ENCODE measurements around the gene TAF1B. TPM values are rescaled to one million over a fixed set of nuclear protein-coding genes. Genes with fewer than 3 reads are reported as not detected.

The TAF1B gene
- total RNA-seq, 1 experiment from 2014 or later, result 52.8 TPM

DNA sequence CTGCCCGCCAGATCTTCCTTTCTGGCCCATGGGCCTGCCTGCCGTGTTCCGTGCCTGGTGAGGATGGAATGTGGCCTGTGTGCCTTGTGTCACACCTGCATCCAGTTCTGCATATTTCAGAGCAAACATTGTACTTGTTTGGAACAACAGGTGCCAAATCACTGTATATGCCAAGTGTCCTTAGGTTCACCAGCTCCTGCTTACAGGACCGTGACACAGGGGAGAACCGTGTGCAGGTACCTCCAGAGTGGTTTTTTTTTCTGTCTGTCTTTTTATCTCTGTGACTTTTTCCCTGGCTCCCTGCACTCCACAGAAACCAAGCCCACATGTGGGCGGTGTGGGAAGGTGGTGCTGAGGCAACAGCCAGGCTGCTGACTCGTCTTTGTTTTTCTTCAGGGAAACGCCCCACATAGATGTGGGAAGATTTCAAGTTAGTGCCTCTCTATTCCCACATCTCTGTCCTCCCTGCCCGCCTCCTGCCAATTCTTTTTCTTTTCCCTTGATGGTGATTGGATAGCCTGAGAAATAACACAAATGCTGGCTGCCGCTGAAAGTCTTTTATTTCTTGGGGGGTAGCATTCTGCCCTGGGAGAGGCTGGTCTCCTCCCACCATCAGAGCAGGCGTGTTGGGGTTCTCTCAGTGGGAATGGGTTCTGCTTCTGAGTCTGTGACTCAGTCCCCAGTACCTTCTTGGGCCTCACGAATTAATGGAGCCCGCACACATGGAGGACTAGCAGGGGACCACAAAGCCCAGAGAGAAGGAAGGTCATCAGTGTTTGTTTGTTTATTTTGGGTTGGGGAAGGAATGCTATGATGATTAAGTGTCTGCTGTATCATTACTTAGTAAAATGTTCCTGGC lies 129.6 kb downstream of the TAF1B start:
- Histone ChIP-seq H3K27ac (ENCODE audit: low read depth, low read length, poor library complexity, severe bottlenecking) (no peak overlapping the region), H3K4me3 (ENCODE audit: low read depth, low read length, poor library complexity, severe bottlenecking) (no peak overlapping the region), H3K36me3 (ENCODE audit: insufficient read depth, low read length, poor library complexity, severe bottlenecking) (no peaks in the 10 kb centered on the region), H3K27me3 (replicated peaks; ENCODE audit: insufficient read depth, low read depth, low read length, poor library complexity) (no peaks in the 10 kb centered on the region), H3K4me1 (ENCODE audit: insufficient read depth, low read length, poor library complexity, severe bottlenecking) (no peaks in the 10 kb centered on the region), H3K9me3 (ENCODE audit: low read depth, low read length, poor library complexity, severe bottlenecking) (no peaks in the 10 kb centered on the region)
- ChIA-PET POLR2A (ENCODE audit: low non-redundant PET) (no interaction called here), CTCF (interaction anchor here (1.7 kb wide), 1 partner anchor 11 kb away, joined by 12 read pairs; no protein-coding TSS in a partner anchor)
- no peak for TF ChIP-seq EZH2 (IDR thresholded peaks at IDR 0.05; ENCODE audit: borderline replicate concordance, low read depth, low read length, poor library complexity, severe bottlenecking)
- TF ChIP-seq, protein P1, sequence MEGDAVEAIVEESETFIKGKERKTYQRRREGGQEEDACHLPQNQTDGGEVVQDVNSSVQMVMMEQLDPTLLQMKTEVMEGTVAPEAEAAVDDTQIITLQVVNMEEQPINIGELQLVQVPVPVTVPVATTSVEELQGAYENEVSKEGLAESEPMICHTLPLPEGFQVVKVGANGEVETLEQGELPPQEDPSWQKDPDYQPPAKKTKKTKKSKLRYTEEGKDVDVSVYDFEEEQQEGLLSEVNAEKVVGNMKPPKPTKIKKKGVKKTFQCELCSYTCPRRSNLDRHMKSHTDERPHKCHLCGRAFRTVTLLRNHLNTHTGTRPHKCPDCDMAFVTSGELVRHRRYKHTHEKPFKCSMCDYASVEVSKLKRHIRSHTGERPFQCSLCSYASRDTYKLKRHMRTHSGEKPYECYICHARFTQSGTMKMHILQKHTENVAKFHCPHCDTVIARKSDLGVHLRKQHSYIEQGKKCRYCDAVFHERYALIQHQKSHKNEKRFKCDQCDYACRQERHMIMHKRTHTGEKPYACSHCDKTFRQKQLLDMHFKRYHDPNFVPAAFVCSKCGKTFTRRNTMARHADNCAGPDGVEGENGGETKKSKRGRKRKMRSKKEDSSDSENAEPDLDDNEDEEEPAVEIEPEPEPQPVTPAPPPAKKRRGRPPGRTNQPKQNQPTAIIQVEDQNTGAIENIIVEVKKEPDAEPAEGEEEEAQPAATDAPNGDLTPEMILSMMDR (conservative IDR thresholded peaks at IDR 0.05; ENCODE audit: low read depth, low read length), result no peak
- BruUV-seq (replicated peaks), result no TSS peak
- intact Hi-C loops (cut with micrococcal nuclease; ENCODE audit: unreplicated experiment), result no loop called here
- DNase-seq (ENCODE audit: low spot score), result no peak

DNA sequence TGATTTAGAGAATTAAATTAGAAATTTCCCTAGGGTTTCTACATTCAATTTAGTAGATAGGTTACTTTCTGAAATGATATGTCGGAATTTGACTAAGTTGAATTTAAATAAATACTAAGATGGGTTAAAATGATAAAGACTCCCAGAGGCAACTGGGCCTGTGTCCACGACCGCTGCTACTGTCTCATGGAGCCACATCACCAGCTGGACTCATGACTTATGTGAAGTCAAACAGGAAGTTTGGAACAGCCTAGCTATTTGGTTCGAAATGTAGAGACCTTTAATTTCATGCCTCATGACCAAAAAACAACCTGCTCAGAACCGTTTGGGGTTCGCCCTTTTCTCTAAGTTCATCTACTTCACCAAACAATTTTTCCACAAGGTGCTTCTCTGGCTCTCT lies 130.4 kb downstream of the TAF1B start:
- H3K9me3 ChIP-seq (ENCODE audit: low read depth, low read length, poor library complexity, severe bottlenecking), result no peaks in the 10 kb centered on the region
- TF ChIP-seq, protein P1 (conservative IDR thresholded peaks at IDR 0.05; ENCODE audit: low read depth, low read length), result no peak
- TF ChIP-seq EZH2 (IDR thresholded peaks at IDR 0.05; ENCODE audit: borderline replicate concordance, low read depth, low read length, poor library complexity, severe bottlenecking), result no peak
- no peaks in the 10 kb centered on the region for H3K36me3 ChIP-seq (ENCODE audit: insufficient read depth, low read length, poor library complexity, severe bottlenecking)
- H3K27ac ChIP-seq (ENCODE audit: low read depth, low read length, poor library complexity, severe bottlenecking), result no peak overlapping the region
- POLR2A ChIA-PET (ENCODE audit: low non-redundant PET), result no interaction called here
- no TSS peak for BruUV-seq (replicated peaks)
- DNase-seq (ENCODE audit: low spot score), result no peak
- H3K27me3 ChIP-seq (replicated peaks; ENCODE audit: insufficient read depth, low read depth, low read length, poor library complexity), result no peaks in the 10 kb centered on the region
- no peaks in the 10 kb centered on the region for H3K4me1 ChIP-seq (ENCODE audit: insufficient read depth, low read length, poor library complexity, severe bottlenecking)
- CTCF ChIA-PET, result no interaction called here
- H3K4me3 ChIP-seq (ENCODE audit: low read depth, low read length, poor library complexity, severe bottlenecking), result no peak overlapping the region
- intact Hi-C loops (cut with micrococcal nuclease; ENCODE audit: unreplicated experiment), result no loop called here

DNA sequence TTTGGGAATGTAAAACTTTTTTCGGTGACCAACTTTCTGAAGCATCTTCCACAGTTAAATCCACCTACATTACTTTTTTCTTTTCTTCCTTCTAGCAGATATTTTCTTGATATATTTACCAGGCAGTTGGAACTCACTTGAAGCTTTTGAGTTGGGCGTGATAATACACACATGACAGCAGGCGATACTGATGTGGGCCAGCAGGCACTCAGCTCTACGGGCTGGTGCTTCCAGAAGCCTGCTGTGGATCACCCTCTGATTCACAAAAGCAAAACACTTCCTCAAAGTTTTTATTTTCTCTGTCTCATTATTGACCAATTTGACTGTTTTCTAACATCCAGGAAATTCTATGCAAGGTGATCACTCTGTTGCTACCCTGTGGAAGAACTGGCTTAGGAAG lies 131.1 kb downstream of the TAF1B start:
- BruUV-seq (replicated peaks), result no TSS peak
- Histone ChIP-seq H3K27ac (ENCODE audit: low read depth, low read length, poor library complexity, severe bottlenecking) (no peak overlapping the region), H3K9me3 (ENCODE audit: low read depth, low read length, poor library complexity, severe bottlenecking) (no peaks in the 10 kb centered on the region), H3K36me3 (ENCODE audit: insufficient read depth, low read length, poor library complexity, severe bottlenecking) (no peaks in the 10 kb centered on the region), H3K4me3 (ENCODE audit: low read depth, low read length, poor library complexity, severe bottlenecking) (no peak overlapping the region), H3K27me3 (replicated peaks; ENCODE audit: insufficient read depth, low read depth, low read length, poor library complexity) (no peaks in the 10 kb centered on the region), H3K4me1 (ENCODE audit: insufficient read depth, low read length, poor library complexity, severe bottlenecking) (no peaks in the 10 kb centered on the region)
- DNase-seq (ENCODE audit: low spot score), result no peak
- CTCF ChIA-PET, result no interaction called here
- no peak for TF ChIP-seq EZH2 (IDR thresholded peaks at IDR 0.05; ENCODE audit: borderline replicate concordance, low read depth, low read length, poor library complexity, severe bottlenecking)
- TF ChIP-seq, protein P1 (conservative IDR thresholded peaks at IDR 0.05; ENCODE audit: low read depth, low read length), result no peak
- intact Hi-C loops (cut with micrococcal nuclease; ENCODE audit: unreplicated experiment), result no loop called here
- POLR2A ChIA-PET (ENCODE audit: low non-redundant PET), result no interaction called here
